PC-3 (cell line): ENCODE results near the gene C12orf75. TPM values are rescaled to one million over a fixed set of nuclear protein-coding genes. Genes with fewer than 3 reads are reported as not detected.
A peak's percentile ranks its signal among the peaks of the same experiment; 100 is the strongest.

Source experiments
- ATAC-seq: fragments of 200-7000 bp; cut with Tn5 transposase; 2 replicates; pipeline ENCODE4 v1.9.1; 2020; ENCODE audit warnings: mild to moderate bottlenecking, moderate library complexity
- BruUV-seq: library from RNA; stranded (reverse); fragments of 400-500 nt; replicated peaks from 2 replicates; lab custom pipeline; 2021; lab: Mats Ljungman, UMichigan
- CTCF ChIA-PET: fragments of 300-600 bp; sonication (Branson Sonifier 250); formaldehyde crosslinking; loops from one replicate; lab custom pipeline; 2022; ENCODE audit warnings: antibody characterized with exemption; lab: Charles Lee
- POLR2A ChIA-PET: fragments of 300-600 bp; sonication (Branson Sonifier 250); formaldehyde crosslinking; loops from one replicate; lab custom pipeline; 2022; ENCODE audit warnings: antibody characterized with exemption; ENCODE audit not compliant: unreplicated experiment; lab: Charles Lee
- DNase-seq: peaks from one replicate; pipeline ENCODE4 v3.0.0-alpha.2; 2015
- H2AFZ ChIP-seq: fragments of 300-600 bp; sonication (generic); 2 replicates; pipeline ENCODE4 v1.6.0; 2016; ENCODE audit warnings: antibody characterized with exemption, low read length
- H3F3A ChIP-seq: fragments of 300-600 bp; sonication (generic); one replicate; pipeline ENCODE4 v1.6.0; 2017; ENCODE audit warnings: antibody characterized with exemption, low read length, control low read depth, mild to moderate bottlenecking; ENCODE audit not compliant: unreplicated experiment
- H3K27ac ChIP-seq: fragments of 300-600 bp; sonication (generic); 2 replicates; pipeline ENCODE4 v1.5.1; 2016; ENCODE audit warnings: mild to moderate bottlenecking, low read length
- H3K27me3 ChIP-seq: fragments of 300-600 bp; sonication (generic); 2 replicates; pipeline ENCODE4 v1.6.1; 2016; ENCODE audit warnings: low read length, mixed read lengths
- H3K36me3 ChIP-seq: fragments of 300-600 bp; sonication (generic); 2 replicates; pipeline ENCODE4 v1.6.1; 2016; ENCODE audit warnings: low read depth, mixed run types, low read length, mixed read lengths
- H3K4me1 ChIP-seq: fragments of 300-600 bp; sonication (generic); 2 replicates; pipeline ENCODE4 v1.5.1; 2016; ENCODE audit warnings: low read length; ENCODE audit not compliant: insufficient read depth
- H3K4me2 ChIP-seq: fragments of 300-600 bp; sonication (generic); 2 replicates; pipeline ENCODE4 v1.6.0; 2016; ENCODE audit warnings: low read length
- H3K4me3 ChIP-seq: fragments of 300-600 bp; sonication (generic); 2 replicates; pipeline ENCODE4 v1.5.1; 2016; ENCODE audit warnings: mild to moderate bottlenecking, low read length, mixed read lengths
- H3K79me2 ChIP-seq: fragments of 300-600 bp; sonication (generic); 2 replicates; pipeline ENCODE4 v1.6.1; 2017; ENCODE audit warnings: low read length, mixed read lengths
- H3K9ac ChIP-seq: fragments of 300-600 bp; sonication (generic); 2 replicates; pipeline ENCODE4 v1.6.0; 2016; ENCODE audit warnings: mild to moderate bottlenecking, low read length
- H3K9me2 ChIP-seq: fragments of 300-600 bp; sonication (generic); replicated peaks from 2 replicates; pipeline ENCODE4 v1.6.1; 2016; ENCODE audit warnings: mixed run types, low read length, mixed read lengths
- H3K9me3 ChIP-seq: fragments of 300-600 bp; sonication (generic); 2 replicates; pipeline ENCODE4 v1.6.1; 2016; ENCODE audit warnings: low read length, mixed read lengths
- H4K20me1 ChIP-seq: fragments of 300-600 bp; sonication (generic); 2 replicates; pipeline ENCODE4 v1.6.1; 2016; ENCODE audit warnings: low read length, mixed read lengths
- EZH2 ChIP-seq: fragments of 300-600 bp; sonication (generic); IDR thresholded peaks from one replicate; pipeline ENCODE4 v1.6.1; 2017; ENCODE audit warnings: antibody characterized with exemption, mild to moderate bottlenecking, low read length; ENCODE audit not compliant: unreplicated experiment
- EZH2phosphoT487 ChIP-seq: fragments of 300-600 bp; sonication (generic); IDR thresholded peaks from 2 replicates; pipeline ENCODE4 v1.6.1; 2018; ENCODE audit warnings: mild to moderate bottlenecking, antibody characterized with exemption, low read length, borderline replicate concordance
- intact Hi-C: fragments of 100-400 bp; cut with micrococcal nuclease; formaldehyde crosslinking; loops from 2 replicates; pipeline ENCODE4 v1.9.0; 2023
- total RNA-seq: library from RNA; depleted of rRNA; stranded (reverse); fragments of >200 nt; gene quantifications from 2 replicates; pipeline ENCODE4 v1.2.3, GENCODE V29; 2014
- TF ChIP-seq, protein P1 (sequence below): fragments of 300-600 bp; sonication (generic); conservative IDR thresholded peaks from 2 replicates; pipeline ENCODE4 v1.5.1; 2017; ENCODE audit warnings: antibody characterized with exemption, low read depth, mild to moderate bottlenecking, low read length

The C12orf75 gene
- total RNA-seq, 1 experiment from 2014 or later, result 144 TPM

DNA sequence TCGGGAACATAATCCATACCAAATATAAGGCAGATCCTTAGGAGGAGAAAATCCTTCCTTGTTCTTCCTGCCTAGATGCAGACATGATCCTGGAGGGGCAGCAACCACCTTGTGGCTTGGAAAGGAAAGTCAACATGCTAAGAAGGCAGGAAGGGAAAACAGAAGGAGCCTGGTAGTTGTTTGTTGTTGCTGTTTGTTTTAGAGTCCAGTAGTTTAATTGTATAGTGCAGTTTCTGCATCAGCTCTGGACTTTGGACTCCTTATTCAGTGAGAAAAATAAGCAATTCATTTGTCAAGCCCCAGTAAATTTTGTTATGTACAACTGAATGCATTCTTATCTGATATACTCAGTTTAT is 48.8 kb upstream of the C12orf75 start:
- no peaks in the 10 kb centered on the region for H3K79me2 ChIP-seq
- no TSS peak for BruUV-seq
- TF ChIP-seq EZH2phosphoT487 (no peak), EZH2 (no peak)
- TF ChIP-seq, protein P1, sequence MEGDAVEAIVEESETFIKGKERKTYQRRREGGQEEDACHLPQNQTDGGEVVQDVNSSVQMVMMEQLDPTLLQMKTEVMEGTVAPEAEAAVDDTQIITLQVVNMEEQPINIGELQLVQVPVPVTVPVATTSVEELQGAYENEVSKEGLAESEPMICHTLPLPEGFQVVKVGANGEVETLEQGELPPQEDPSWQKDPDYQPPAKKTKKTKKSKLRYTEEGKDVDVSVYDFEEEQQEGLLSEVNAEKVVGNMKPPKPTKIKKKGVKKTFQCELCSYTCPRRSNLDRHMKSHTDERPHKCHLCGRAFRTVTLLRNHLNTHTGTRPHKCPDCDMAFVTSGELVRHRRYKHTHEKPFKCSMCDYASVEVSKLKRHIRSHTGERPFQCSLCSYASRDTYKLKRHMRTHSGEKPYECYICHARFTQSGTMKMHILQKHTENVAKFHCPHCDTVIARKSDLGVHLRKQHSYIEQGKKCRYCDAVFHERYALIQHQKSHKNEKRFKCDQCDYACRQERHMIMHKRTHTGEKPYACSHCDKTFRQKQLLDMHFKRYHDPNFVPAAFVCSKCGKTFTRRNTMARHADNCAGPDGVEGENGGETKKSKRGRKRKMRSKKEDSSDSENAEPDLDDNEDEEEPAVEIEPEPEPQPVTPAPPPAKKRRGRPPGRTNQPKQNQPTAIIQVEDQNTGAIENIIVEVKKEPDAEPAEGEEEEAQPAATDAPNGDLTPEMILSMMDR, result peak; percentile 38; the same call in 1 of the 2 replicates
- intact Hi-C loops, result loop anchor here (2.0 to 5.0 kb wide), 2 partner anchors 67 to 86 kb away; no protein-coding TSS in a partner anchor
- H3F3A ChIP-seq, result no peaks in the 10 kb centered on the region
- peaks cover 14% of the 10 kb centered on the region for H3K4me1 ChIP-seq
- H3K9ac ChIP-seq, result no peak overlapping the region
- H2AFZ ChIP-seq, result peak overlapping the region; percentile 6; the same call in 1 of the 2 replicates
- no peaks in the 10 kb centered on the region for H3K9me2 ChIP-seq
- H3K4me2 ChIP-seq, result peak overlapping the region; percentile 1; the same call in 1 of the 2 replicates
- no peaks in the 10 kb centered on the region for H3K27me3 ChIP-seq
- no peaks in the 10 kb centered on the region for H3K9me3 ChIP-seq
- no peaks in the 10 kb centered on the region for H3K36me3 ChIP-seq
- H3K4me3 ChIP-seq, result no peak overlapping the region
- POLR2A ChIA-PET, result no interaction called here
- H4K20me1 ChIP-seq, result no peaks in the 10 kb centered on the region
- CTCF ChIA-PET, result no interaction called here
- ATAC-seq (peak; percentile 75), DNase-seq (peak; percentile 32)
- H3K27ac ChIP-seq, result peak overlapping the region; percentile 2; the same call in 1 of the 2 replicates

DNA sequence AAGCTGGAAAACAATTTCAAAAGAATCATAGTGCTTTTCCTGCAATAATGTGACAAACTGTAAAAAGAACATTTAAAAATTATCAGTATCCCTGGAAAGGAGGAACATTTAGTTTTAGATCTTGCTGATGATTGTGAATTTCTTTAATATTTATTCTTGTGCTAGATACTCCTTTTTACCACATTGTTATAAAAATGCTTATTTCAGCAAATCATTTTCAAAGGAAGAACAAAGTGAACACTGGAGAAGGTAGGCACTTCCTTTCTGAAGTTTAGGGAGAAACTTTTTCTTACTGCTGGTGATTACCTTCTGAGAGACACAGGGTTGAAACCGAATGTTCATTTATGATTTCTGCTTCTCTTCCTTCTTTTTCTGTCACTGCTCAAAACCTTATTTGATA is 45.1 kb upstream of the C12orf75 start:
- POLR2A ChIA-PET, result no interaction called here

DNA sequence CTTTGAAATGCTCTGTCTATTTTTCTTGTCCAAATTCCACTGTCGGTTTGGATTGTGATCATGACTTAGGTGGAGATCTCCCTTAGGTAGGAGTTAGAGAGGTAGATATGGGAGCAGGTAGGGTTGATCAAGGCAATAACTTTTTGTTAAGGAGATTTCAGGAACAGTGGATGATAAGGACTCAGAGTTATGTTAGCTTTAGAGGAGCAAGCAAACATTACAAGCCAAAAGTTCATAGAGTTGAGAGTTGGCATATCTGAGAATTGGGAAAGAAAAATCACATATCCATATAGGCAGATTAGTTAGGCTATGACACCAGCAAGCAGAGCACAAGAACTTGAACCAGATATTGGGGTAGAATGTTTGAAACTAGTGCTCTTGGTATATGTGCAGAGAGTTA is 43.1 kb upstream of the C12orf75 start:
- no TSS peak for BruUV-seq
- no peaks in the 10 kb centered on the region for H3K79me2 ChIP-seq
- peaks cover 7% of the 10 kb centered on the region for H3K4me1 ChIP-seq
- no peak overlapping the region for H3K4me3 ChIP-seq
- DNase-seq, result no peak
- CTCF ChIA-PET, result no interaction called here
- H2AFZ ChIP-seq, result no peak overlapping the region
- POLR2A ChIA-PET, result no interaction called here
- intact Hi-C loops, result no loop called here
- H3K36me3 ChIP-seq, result no peaks in the 10 kb centered on the region
- no peaks in the 10 kb centered on the region for H3F3A ChIP-seq
- no peaks in the 10 kb centered on the region for H3K27me3 ChIP-seq
- H3K9ac ChIP-seq, result no peak overlapping the region
- H3K9me3 ChIP-seq, result no peaks in the 10 kb centered on the region
- no peaks in the 10 kb centered on the region for H3K9me2 ChIP-seq
- no peaks in the 10 kb centered on the region for H4K20me1 ChIP-seq
- no peak for TF ChIP-seq EZH2
- ATAC-seq, result no peak
- no peak overlapping the region for H3K27ac ChIP-seq
- no peak overlapping the region for H3K4me2 ChIP-seq

More for the DNA sequence above, 45.1 kb upstream of the C12orf75 start:
- DNase-seq, result no peak
- Histone ChIP-seq H3K27ac (no peak overlapping the region), H3K4me2 (no peak overlapping the region), H2AFZ (no peak overlapping the region), H3K4me3 (no peak overlapping the region), H3K79me2 (no peaks in the 10 kb centered on the region), H3K9me2 (no peaks in the 10 kb centered on the region), H3K27me3 (no peaks in the 10 kb centered on the region), H3K9ac (no peak overlapping the region), H4K20me1 (no peaks in the 10 kb centered on the region), H3K36me3 (no peaks in the 10 kb centered on the region), H3K9me3 (no peaks in the 10 kb centered on the region), H3K4me1 (peaks cover 22% of the 10 kb centered on the region), H3F3A (no peaks in the 10 kb centered on the region)
- no peak for ATAC-seq
- TF ChIP-seq EZH2phosphoT487, result no peak
- TF ChIP-seq, protein P1, result no peak
- TF ChIP-seq EZH2, result no peak
- BruUV-seq, result no TSS peak
- CTCF ChIA-PET, result no interaction called here
- intact Hi-C loops, result no loop called here
